A549 (cell line): ENCODE results near the gene CNTNAP2.

Source experiments
- BHLHE40 ChIP-seq: IDR thresholded peaks from 2 replicates; pipeline ENCODE4 v1.6.1; 2012; ENCODE audit warnings: low read depth, low read length, inconsistent platforms
- CBX2 ChIP-seq: fragments of 200-600 bp; sonication (generic); IDR thresholded peaks from 2 replicates; pipeline ENCODE4 v1.6.1; 2016; ENCODE audit warnings: low read depth, mild to moderate bottlenecking, borderline replicate concordance
- CHD2 ChIP-seq: fragments of 150-350 bp; IDR thresholded peaks from 2 replicates; pipeline ENCODE4 v1.6.1; 2014; ENCODE audit warnings: low read length; ENCODE audit not compliant: partially characterized antibody
- CTCF ChIP-seq: fragments of >200 bp; sonication (Bioruptor Twin); formaldehyde crosslinking; IDR thresholded peaks from 3 replicates; pipeline ENCODE4 v1.5.1; 2016
- ESRRA ChIP-seq: fragments of 150-350 bp; IDR thresholded peaks from 2 replicates; pipeline ENCODE4 v1.6.1; 2014; ENCODE audit warnings: mild to moderate bottlenecking, low read length, borderline replicate concordance
- HOXA7 ChIP-seq: fragments of 250-450 bp; sonication (Bioruptor Pico); IDR thresholded peaks from 2 replicates; pipeline ENCODE4 v1.5.0; 2020; ENCODE audit warnings: mild to moderate bottlenecking, moderate library complexity
- POLR2A ChIP-seq: IDR thresholded peaks from 2 replicates; pipeline ENCODE4 v1.6.1; 2012; ENCODE audit warnings: mild to moderate bottlenecking, low read length
- RAD21 ChIP-seq, 2 experiments: fragments of >200 bp in 1 of 2; sonication (Bioruptor Twin) in 1 of 2; formaldehyde crosslinking in 1 of 2; IDR thresholded peaks in 1 of 2; conservative IDR thresholded peaks in 1 of 2; 2 replicates in 1 of 2; 3 replicates in 1 of 2; pipeline ENCODE4 v1.6.1; 2012 to 2018; ENCODE audit warnings: inconsistent platforms in 1 of 2

DNA sequence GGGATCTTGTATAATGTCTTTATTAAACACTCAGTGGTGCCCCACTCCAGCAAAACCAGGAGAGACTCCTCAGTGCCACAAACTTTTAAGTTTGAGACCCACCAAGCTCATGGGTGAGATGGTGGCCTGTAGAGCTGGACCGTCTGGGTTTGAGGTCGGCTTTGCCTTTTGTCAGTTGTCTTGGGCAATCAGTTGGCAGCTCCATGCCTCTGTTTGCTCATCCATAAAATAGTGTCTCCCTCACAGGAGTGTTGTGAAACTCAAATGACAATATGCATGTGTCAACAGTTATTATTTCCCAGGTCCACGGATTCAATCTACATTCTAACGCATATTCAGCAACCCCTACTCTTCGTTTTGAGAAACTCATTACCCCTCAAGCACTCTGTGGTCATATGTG, 2106.1 kb downstream of the CNTNAP2 start:
- TF ChIP-seq CTCF (no peak), ESRRA (no peak), BHLHE40 (no peak), HOXA7 (CRISPR knock-in tag) (no peak), POLR2A (no peak), RAD21 (conservative IDR thresholded peaks at IDR 0.05 in 1 of 2, IDR thresholded peaks at IDR 0.05 in 1 of 2) (no peak), CHD2 (no peak), CBX2 (no peak)
